8988T (cell line): ENCODE results near the gene GRB10.

Experiments used
- DNase-seq: peaks from one replicate; pipeline ENCODE4 v3.0.0; 2011

The GRB10 gene

GRCh38 chr7:50713123-50713965 is 69.4 kb downstream of the GRB10 start:
- no peak for DNase-seq

GRCh38 chr7:50712252-50713122 is 70.2 kb downstream of the GRB10 start:
- no peak for DNase-seq

- DNase-seq = no peak
Measured at GRCh38 chr7:50711271-50712175, 71.2 kb downstream of the GRB10 start.

- no peak for DNase-seq
Measured at GRCh38 chr7:50710441-50711154, 72.1 kb downstream of the GRB10 start.

GRCh38 chr7:50709151-50709550 is 73.5 kb downstream of the GRB10 start:
- no peak for DNase-seq

- no peak for DNase-seq
Measured at GRCh38 chr7:50707236-50708006, 75.3 kb downstream of the GRB10 start.

- DNase-seq = no peak
Measured at GRCh38 chr7:50706469-50706937, 76.2 kb downstream of the GRB10 start.

- no peak for DNase-seq
Measured at GRCh38 chr7:50704844-50705243, 77.9 kb downstream of the GRB10 start.

- no peak for DNase-seq
Measured at GRCh38 chr7:50703654-50704053, 79.0 kb downstream of the GRB10 start.

GRCh38 chr7:50699143-50699542 is 83.6 kb downstream of the GRB10 start:
- no peak for DNase-seq

GRCh38 chr7:50697748-50698147 is 84.9 kb downstream of the GRB10 start:
- no peak for DNase-seq

GRCh38 chr7:50696810-50697582 is 85.7 kb downstream of the GRB10 start:
- DNase-seq = no peak

- no peak for DNase-seq
Measured at GRCh38 chr7:50695026-50695425, 87.7 kb downstream of the GRB10 start.

- DNase-seq = no peak
Measured at GRCh38 chr7:50693455-50694130, 89.1 kb downstream of the GRB10 start.

GRCh38 chr7:50690541-50691011 is 92.1 kb downstream of the GRB10 start:
- no peak for DNase-seq

GRCh38 chr7:50688226-50688590 is 94.5 kb downstream of the GRB10 start:
- no peak for DNase-seq

GRCh38 chr7:50687575-50688225 is 95.0 kb downstream of the GRB10 start:
- no peak for DNase-seq

GRCh38 chr7:50687096-50687495 is 95.6 kb downstream of the GRB10 start:
- DNase-seq = no peak
